Parathyroid adenoma (tissue), 2 donors: ENCODE results near the gene HHATL.
A peak's percentile ranks its signal among the peaks of the same experiment; 100 is the strongest.

ENCODE experiments used
- H2AFZ ChIP-seq: fragments of 300-600 bp; sonication (generic); one replicate; pipeline ENCODE4 v1.7.0; 2017; ENCODE audit warnings: antibody characterized with exemption, mild to moderate bottlenecking
- H3K27ac ChIP-seq: fragments of 300-600 bp; sonication (generic); one replicate; pipeline ENCODE4 v1.7.0; 2017
- H3K27me3 ChIP-seq: fragments of 300-600 bp; sonication (generic); one replicate; pipeline ENCODE4 v1.7.0; 2017; ENCODE audit warnings: low read length; ENCODE audit not compliant: control insufficient read depth, insufficient read depth
- H3K36me3 ChIP-seq: fragments of 300-600 bp; sonication (generic); one replicate; pipeline ENCODE4 v1.7.0; 2017; ENCODE audit warnings: low read length; ENCODE audit not compliant: control insufficient read depth, insufficient read depth
- H3K4me1 ChIP-seq: fragments of 300-600 bp; sonication (generic); one replicate; pipeline ENCODE4 v1.7.0; 2017; ENCODE audit warnings: control low read depth
- H3K4me2 ChIP-seq: fragments of 300-600 bp; sonication (generic); one replicate; pipeline ENCODE4 v1.7.0; 2017; ENCODE audit warnings: low read length
- H3K4me3 ChIP-seq: fragments of 300-600 bp; sonication (generic); one replicate; pipeline ENCODE4 v1.7.0; 2017; ENCODE audit warnings: low read depth, low read length
- H3K79me2 ChIP-seq: fragments of 300-600 bp; sonication (generic); one replicate; pipeline ENCODE4 v1.7.0; 2017; ENCODE audit warnings: control low read depth
- H3K9ac ChIP-seq: fragments of 300-600 bp; sonication (generic); one replicate; pipeline ENCODE4 v1.7.0; 2017; ENCODE audit warnings: mild to moderate bottlenecking
- H3K9me3 ChIP-seq: fragments of 300-600 bp; sonication (generic); one replicate; pipeline ENCODE4 v1.7.0; 2017; ENCODE audit warnings: low read length; ENCODE audit not compliant: control insufficient read depth
- CTCF ChIP-seq: fragments of 300-600 bp; sonication (generic); IDR thresholded peaks from one replicate; pipeline ENCODE4 v1.7.0; 2017; ENCODE audit warnings: antibody characterized with exemption, mild to moderate bottlenecking
- donor health status: primary hyperparathyroidism.

The HHATL gene

DNA sequence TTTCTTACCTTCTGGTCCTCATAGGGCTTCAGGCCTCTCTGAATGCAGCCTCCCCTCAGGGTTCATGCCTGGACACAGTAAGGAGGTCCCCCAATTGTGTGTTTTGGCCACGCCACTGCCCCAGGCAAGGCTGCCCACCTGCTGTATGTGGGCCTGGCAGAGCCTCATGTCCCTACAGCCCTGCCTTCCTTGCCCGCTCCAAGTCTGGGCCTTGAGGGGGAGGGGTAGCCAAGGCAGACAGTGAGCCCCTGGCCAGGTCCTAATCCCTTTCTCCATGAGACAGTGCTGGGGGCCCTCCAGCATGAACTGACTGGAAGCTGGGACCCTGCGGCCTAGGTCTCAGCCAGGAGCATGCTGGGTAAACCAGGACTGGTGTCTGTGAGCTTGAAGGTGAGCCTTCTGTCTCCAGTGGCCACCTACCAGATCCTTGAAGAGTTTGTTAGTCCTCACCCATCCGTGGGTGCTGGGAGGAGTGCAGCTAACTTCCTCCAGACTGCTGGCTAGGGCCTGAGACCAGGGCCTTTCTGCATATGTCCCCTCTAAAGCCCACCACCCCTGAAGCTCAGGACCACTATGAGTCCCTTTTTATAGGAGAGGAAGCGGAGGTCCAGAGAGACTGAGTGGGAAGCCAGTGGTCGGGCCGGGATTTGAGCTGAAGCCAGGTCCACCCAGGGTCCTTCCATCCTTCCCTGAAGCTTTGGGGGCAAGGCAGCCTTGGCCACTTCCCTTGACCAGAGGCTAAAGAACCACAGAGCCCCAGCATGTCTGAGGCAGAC, 40.4 kb downstream of the HHATL start:
- Histone ChIP-seq H2AFZ (no peak overlapping the region), H3K4me3 (no peak overlapping the region), H3K27me3 (no peaks in the 10 kb centered on the region), H3K79me2 (no peaks in the 10 kb centered on the region), H3K9me3 (no peaks in the 10 kb centered on the region), H3K27ac (no peak overlapping the region), H3K36me3 (no peaks in the 10 kb centered on the region), H3K4me2 (no peak overlapping the region), H3K9ac (no peak overlapping the region), H3K4me1 (peaks cover 4% of the 10 kb centered on the region)
- TF ChIP-seq CTCF = no peak

DNA sequence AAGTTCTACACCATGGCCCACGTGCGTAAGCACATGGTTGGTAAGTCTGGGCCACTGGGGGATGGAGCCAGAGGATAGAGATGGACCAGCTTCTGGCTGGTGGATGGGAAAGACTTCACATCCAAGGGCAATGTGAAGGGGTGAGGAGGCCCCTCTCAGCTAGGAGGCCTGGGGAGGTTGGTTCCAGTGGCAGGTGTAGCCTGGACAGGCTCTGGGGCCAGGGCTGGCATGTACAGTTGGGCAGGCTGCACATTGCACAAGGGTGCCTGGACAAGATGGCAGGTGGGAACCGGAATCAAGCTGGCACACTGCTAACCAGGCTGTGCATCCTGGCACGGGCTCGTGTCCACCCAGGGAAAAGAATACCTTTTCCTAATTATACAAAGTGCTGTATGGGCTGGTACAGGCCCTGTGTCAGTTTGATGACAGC, 41.0 kb downstream of the HHATL start:
- no peak overlapping the region for H3K9ac ChIP-seq
- H3K79me2 ChIP-seq = no peaks in the 10 kb centered on the region
- no peaks in the 10 kb centered on the region for H3K9me3 ChIP-seq
- no peaks in the 10 kb centered on the region for H3K36me3 ChIP-seq
- no peak overlapping the region for H3K27ac ChIP-seq
- H3K4me1 ChIP-seq = peaks cover 3% of the 10 kb centered on the region
- H3K4me3 ChIP-seq = no peak overlapping the region
- no peak overlapping the region for H2AFZ ChIP-seq
- H3K27me3 ChIP-seq = no peaks in the 10 kb centered on the region
- TF ChIP-seq CTCF = no peak
- H3K4me2 ChIP-seq = no peak overlapping the region

DNA sequence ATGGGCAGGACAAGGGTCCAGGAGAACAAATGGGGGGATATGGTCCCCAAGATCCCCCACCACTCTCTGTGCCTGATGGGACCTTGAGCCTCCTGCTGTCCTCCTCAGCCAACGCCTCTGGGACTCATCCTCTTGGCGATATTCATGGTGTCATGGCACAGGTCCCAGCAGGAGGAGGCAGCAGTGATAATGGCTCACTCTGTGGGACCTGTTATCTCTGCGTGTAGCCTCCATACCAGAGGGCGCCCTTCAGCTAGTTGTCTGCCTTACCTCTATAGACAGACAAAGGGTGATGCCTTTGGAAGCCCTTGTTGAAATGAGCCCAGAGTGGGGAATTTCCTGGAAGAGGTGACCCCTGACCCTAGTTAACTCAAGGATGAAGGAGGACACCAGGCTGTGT, 41.7 kb downstream of the HHATL start:
- Histone ChIP-seq H3K4me1 (no peaks in the 10 kb centered on the region), H2AFZ (no peak overlapping the region), H3K79me2 (no peaks in the 10 kb centered on the region), H3K9ac (no peak overlapping the region), H3K9me3 (no peaks in the 10 kb centered on the region), H3K36me3 (no peaks in the 10 kb centered on the region), H3K27me3 (no peaks in the 10 kb centered on the region), H3K27ac (no peak overlapping the region), H3K4me3 (no peak overlapping the region), H3K4me2 (no peak overlapping the region)
- TF ChIP-seq CTCF = peak; percentile 49

- H2AFZ ChIP-seq = no peak overlapping the region
- no peak overlapping the region for H3K27ac ChIP-seq
- H3K4me3 ChIP-seq = no peak overlapping the region
- no peak for TF ChIP-seq CTCF
- H3K27me3 ChIP-seq = no peaks in the 10 kb centered on the region
- H3K9ac ChIP-seq = no peak overlapping the region
- H3K9me3 ChIP-seq = no peaks in the 10 kb centered on the region
- no peaks in the 10 kb centered on the region for H3K79me2 ChIP-seq
- H3K4me2 ChIP-seq = no peak overlapping the region
- no peaks in the 10 kb centered on the region for H3K36me3 ChIP-seq
- H3K4me1 ChIP-seq = peaks cover 4% of the 10 kb centered on the region
Observed at GRCh38 chr3:42660131-42660715, 42.4 kb downstream of the HHATL start.
